IMR-90 (cell line): Measurements from ENCODE around the gene USP53. TPM values are rescaled to one million over a fixed set of nuclear protein-coding genes. Genes with fewer than 3 reads are reported as not detected.

ENCODE experiments used
- ATAC-seq: fragments of 200-7000 bp; cut with Tn5 transposase; 2 replicates; pipeline ENCODE4 v1.9.1; 2020; ENCODE audit warnings: low read depth, mild to moderate bottlenecking, moderate library complexity
- BruUV-seq: library from RNA; stranded (reverse); fragments of 400-500 nt; replicated peaks from 2 replicates; lab custom pipeline; 2021; lab: Mats Ljungman, UMichigan
- CTCF ChIA-PET: fragments of 300-600 bp; formaldehyde crosslinking; extraction: SDS; loops from one replicate; lab custom pipeline; 2021; ENCODE audit warnings: antibody characterized with exemption; lab: Yijun Ruan, JAX
- POLR2A ChIA-PET: fragments of 300-600 bp; sonication (Branson Sonifier 250); formaldehyde crosslinking; loops from one replicate; lab custom pipeline; 2022; ENCODE audit warnings: antibody characterized with exemption; ENCODE audit not compliant: unreplicated experiment; lab: Charles Lee
- DNase-seq: peaks from one replicate; pipeline ENCODE4 v3.0.0; 2013
- H2AFZ ChIP-seq: replicated peaks from 2 replicates; pipeline ENCODE3; 2013; ENCODE audit warnings: low read length, mild to moderate bottlenecking; ENCODE audit not compliant: poor library complexity
- H2AK5ac ChIP-seq: 2 replicates; pipeline ENCODE4 v1.6.1; 2013; ENCODE audit warnings: low read depth, low read length, inconsistent platforms
- H2AK9ac ChIP-seq: replicated peaks from 2 replicates; pipeline ENCODE3; 2013; ENCODE audit warnings: mild to moderate bottlenecking, low read depth, low read length, moderate library complexity; ENCODE audit not compliant: poor library complexity
- H2BK120ac ChIP-seq: 2 replicates; pipeline ENCODE4 v1.6.1; 2013; ENCODE audit warnings: low read depth, low read length, inconsistent platforms
- H2BK15ac ChIP-seq: 3 replicates; pipeline ENCODE4 v1.6.1; 2013; ENCODE audit warnings: low read depth, low read length, inconsistent platforms
- H2BK20ac ChIP-seq: 2 replicates; pipeline ENCODE4 v1.6.1; 2013; ENCODE audit warnings: low read depth, mild to moderate bottlenecking, inconsistent platforms, low read length, moderate library complexity
- H2BK5ac ChIP-seq: 2 replicates; pipeline ENCODE4 v1.6.1; 2013; ENCODE audit warnings: mild to moderate bottlenecking, low read depth, low read length, inconsistent platforms; ENCODE audit not compliant: poor library complexity, severe bottlenecking
- H3K14ac ChIP-seq: replicated peaks from 2 replicates; pipeline ENCODE4 v1.6.1; 2013; ENCODE audit warnings: low read depth, low read length, inconsistent platforms
- H3K18ac ChIP-seq: 2 replicates; pipeline ENCODE4 v1.6.1; 2013; ENCODE audit warnings: low read depth, low read length, control low read depth
- H3K23ac ChIP-seq: 2 replicates; pipeline ENCODE4 v1.6.1; 2013; ENCODE audit warnings: low read depth, low read length, inconsistent platforms
- H3K27ac ChIP-seq: 2 replicates; pipeline ENCODE4 v1.5.1; 2013; ENCODE audit warnings: mild to moderate bottlenecking, control low read depth, low read length; ENCODE audit not compliant: insufficient read depth
- H3K27me3 ChIP-seq: 2 replicates; pipeline ENCODE4 v1.6.1; 2013; ENCODE audit warnings: low read length; ENCODE audit not compliant: control insufficient read depth, insufficient read depth
- H3K36me3 ChIP-seq: 2 replicates; pipeline ENCODE4 v1.6.1; 2013; ENCODE audit warnings: low read length, mixed read lengths; ENCODE audit not compliant: control insufficient read depth, insufficient read depth
- H3K4ac ChIP-seq: 2 replicates; pipeline ENCODE4 v1.6.1; 2013; ENCODE audit warnings: low read depth, low read length, inconsistent platforms
- H3K4me1 ChIP-seq: 2 replicates; pipeline ENCODE4 v1.6.1; 2013; ENCODE audit warnings: low read length, mixed read lengths; ENCODE audit not compliant: control insufficient read depth, insufficient read depth
- H3K4me2 ChIP-seq: 2 replicates; pipeline ENCODE4 v1.6.1; 2013; ENCODE audit warnings: low read depth, mild to moderate bottlenecking, control low read depth, low read length, moderate library complexity
- H3K4me3 ChIP-seq: 2 replicates; pipeline ENCODE4 v1.5.1; 2013; ENCODE audit warnings: low read depth, mild to moderate bottlenecking, control low read depth, low read length, moderate library complexity; ENCODE audit not compliant: insufficient read depth
- H3K56ac ChIP-seq: 2 replicates; pipeline ENCODE4 v1.6.1; 2013; ENCODE audit warnings: low read length, inconsistent platforms; ENCODE audit not compliant: insufficient read depth; ENCODE audit errors: extremely low read depth
- H3K79me1 ChIP-seq, 2 experiments: 2 replicates each; pipeline ENCODE4 v1.6.1; 2013; ENCODE audit warnings: low read length in 2 of 2, inconsistent platforms in 1 of 2, low read depth in 1 of 2
- H3K9ac ChIP-seq: 2 replicates; pipeline ENCODE4 v1.6.1; 2013; ENCODE audit warnings: low read depth, low read length, control low read depth
- H3K9me1 ChIP-seq: 2 replicates; pipeline ENCODE4 v1.6.1; 2013; ENCODE audit warnings: low read length, inconsistent platforms; ENCODE audit not compliant: insufficient read depth
- H3K9me3 ChIP-seq: 2 replicates; pipeline ENCODE4 v1.6.1; 2013; ENCODE audit warnings: low read length; ENCODE audit not compliant: control insufficient read depth, insufficient read depth
- H4K20me1 ChIP-seq: 2 replicates; pipeline ENCODE4 v1.6.1; 2013; ENCODE audit warnings: low read length, inconsistent platforms; ENCODE audit not compliant: insufficient read depth
- H4K5ac ChIP-seq: 2 replicates; pipeline ENCODE4 v1.6.1; 2013; ENCODE audit warnings: mild to moderate bottlenecking, low read depth, low read length, control low read depth
- H4K8ac ChIP-seq, 2 experiments: 2 replicates each; pipeline ENCODE4 v1.6.1; 2013; ENCODE audit warnings: low read depth in 2 of 2, low read length in 2 of 2, control low read depth in 1 of 2, inconsistent platforms in 1 of 2
- H4K91ac ChIP-seq: 2 replicates; pipeline ENCODE4 v1.6.1; 2013; ENCODE audit warnings: low read depth, low read length, inconsistent platforms; ENCODE audit not compliant: insufficient read depth
- WGBS, 2 experiments: methylation state at CpG; one replicate each; pipeline versions ENCODE4 v1.1.5 to v1.1.7; 2013; ENCODE audit warnings: missing lambda C conversion rate in 2 of 2; ENCODE audit not compliant: insufficient read length in 1 of 2; ENCODE audit errors: extremely low coverage in 2 of 2; 5-methylcytosine and 5-hydroxymethylcytosine counted together
- dilution Hi-C: fragments of 300-500 bp; cut with HindIII; formaldehyde crosslinking; loops from one replicate; pipeline ENCODE4 v1.14.3; 2018; ENCODE audit warnings: low sequenced_read_pairs; ENCODE audit not compliant: unreplicated experiment
- in situ Hi-C: fragments of 300-500 bp; cut with MboI; formaldehyde crosslinking; loops from 3 replicates; pipeline ENCODE4 v1.14.3; 2019; ENCODE audit warnings: low sequenced_read_pairs, inconsistent platforms, mixed read lengths
- intact Hi-C: fragments of 100-400 bp; cut with micrococcal nuclease; formaldehyde crosslinking; loops from 2 replicates; pipeline ENCODE4 v1.10.0; 2022
- polyA plus RNA-seq, 3 experiments: library from polyadenylated mRNA; depleted of rRNA; stranded (reverse); fragments of >200 nt; gene quantifications; 2 replicates each; pipeline ENCODE4 v1.2.3, GENCODE V29; 2012; ENCODE audit warnings: low replicate concordance in 1 of 3
- total RNA-seq: library from RNA; depleted of rRNA; stranded (reverse); fragments of >200 nt; gene quantifications from 2 replicates; pipeline ENCODE4 v1.2.3, GENCODE V29; 2012
- TF ChIP-seq, protein P1 (sequence below): fragments of 150-350 bp; IDR thresholded peaks from 2 replicates; pipeline ENCODE4 v1.6.1; 2016; ENCODE audit warnings: low read depth, mild to moderate bottlenecking, low read length, moderate library complexity, borderline replicate concordance

USP53 gene
- total and polyA plus RNA-seq, 2 of the 4 experiments (the other 2 are of a cell fraction), result 11.2 to 24.0 TPM

DNA sequence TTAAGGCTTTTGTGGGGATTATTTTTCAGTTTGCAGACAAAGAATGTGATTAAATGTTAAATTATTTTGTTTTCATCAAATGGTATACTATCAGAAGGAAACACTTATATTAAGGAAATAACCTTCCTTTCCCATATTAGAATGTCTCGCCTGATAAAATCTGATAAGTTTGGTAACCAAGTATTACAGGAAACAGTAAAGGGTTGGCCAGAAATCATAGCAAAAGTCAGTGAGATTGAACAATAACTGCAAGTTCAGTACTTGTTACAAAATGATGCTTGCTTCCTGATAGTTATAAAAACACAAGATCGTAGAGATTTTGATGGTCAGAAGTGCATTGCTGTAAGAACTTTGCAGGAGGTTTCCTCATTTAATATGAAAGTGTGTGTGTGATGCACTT, 68.9 kb downstream of the USP53 start:
- Histone ChIP-seq H3K4me2 (no peak overlapping the region), H2BK5ac (no peak overlapping the region), H2BK120ac (no peak overlapping the region), H3K27me3 (no peaks in the 10 kb centered on the region), H3K9me3 (no peaks in the 10 kb centered on the region), H2BK20ac (no peak overlapping the region), H3K27ac (no peak overlapping the region), H3K56ac (no peak overlapping the region), H4K5ac (no peak overlapping the region), H4K20me1 (no peaks in the 10 kb centered on the region), H3K4me3 (no peak overlapping the region), H2AK5ac (no peak overlapping the region), H2BK15ac (no peak overlapping the region; the same call in 2 of the 3 replicates), H3K9ac (no peak overlapping the region), H3K36me3 (no peaks in the 10 kb centered on the region; the same call in 1 of the 2 replicates), H3K79me1 (peaks cover 3 to 11% of the 10 kb centered on the region in 2 experiments; a peak in 2 of 4 replicates), H3K23ac (no peak overlapping the region), H3K18ac (no peak overlapping the region), H3K4ac (no peak overlapping the region), H4K91ac (no peak overlapping the region), H2AK9ac (no peak overlapping the region), H3K14ac (no peak overlapping the region), H3K9me1 (no peaks in the 10 kb centered on the region), H2AFZ (no peak overlapping the region), H4K8ac (no peak overlapping the region), H3K4me1 (no peaks in the 10 kb centered on the region)
- no peak for ATAC-seq
- dilution Hi-C loops (no loop called here), intact Hi-C loops (no loop called here), in situ Hi-C loops (loop anchor here (5.0 kb wide), 1 partner anchor 239 kb away; no protein-coding TSS in a partner anchor)
- ChIA-PET POLR2A (no interaction called here), CTCF (no interaction called here)
- BruUV-seq, result no TSS peak
- WGBS, 2 experiments, result 60% methylated on average over 1 of the region's 2 CpGs; no CpG with 5 or more reads in 1 of the 2 experiments
- no peak for DNase-seq
- TF ChIP-seq, protein P1, sequence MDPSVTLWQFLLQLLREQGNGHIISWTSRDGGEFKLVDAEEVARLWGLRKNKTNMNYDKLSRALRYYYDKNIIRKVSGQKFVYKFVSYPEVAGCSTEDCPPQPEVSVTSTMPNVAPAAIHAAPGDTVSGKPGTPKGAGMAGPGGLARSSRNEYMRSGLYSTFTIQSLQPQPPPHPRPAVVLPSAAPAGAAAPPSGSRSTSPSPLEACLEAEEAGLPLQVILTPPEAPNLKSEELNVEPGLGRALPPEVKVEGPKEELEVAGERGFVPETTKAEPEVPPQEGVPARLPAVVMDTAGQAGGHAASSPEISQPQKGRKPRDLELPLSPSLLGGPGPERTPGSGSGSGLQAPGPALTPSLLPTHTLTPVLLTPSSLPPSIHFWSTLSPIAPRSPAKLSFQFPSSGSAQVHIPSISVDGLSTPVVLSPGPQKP, result no peak
